K562 (cell line): ENCODE data around the gene HLA-B. TPM values are rescaled to one million over a fixed set of nuclear protein-coding genes. Genes with fewer than 3 reads are reported as not detected.

Source experiments
- BRF1 ChIP-seq: IDR thresholded peaks from 3 replicates; pipeline ENCODE4 v1.6.1; 2011; ENCODE audit warnings: borderline replicate concordance, mild to moderate bottlenecking; ENCODE audit not compliant: insufficient read length; ENCODE audit errors: extremely low read depth
- CCNT2 ChIP-seq: IDR thresholded peaks from 2 replicates; pipeline ENCODE4 v1.6.1; 2011; ENCODE audit warnings: borderline replicate concordance, low read depth, mild to moderate bottlenecking, moderate library complexity, mixed read lengths, low read length; ENCODE audit not compliant: insufficient read length; ENCODE audit errors: extremely low read depth
- GABPB2 ChIP-seq: fragments of 250-450 bp; sonication (Bioruptor Pico); conservative IDR thresholded peaks from 2 replicates; pipeline ENCODE4 v1.5.1; 2021; ENCODE audit warnings: mild to moderate bottlenecking
- JUNB ChIP-seq: fragments of 450-650 bp; formaldehyde crosslinking; conservative IDR thresholded peaks from 2 replicates; pipeline ENCODE4 v1.4.0; 2020; ENCODE audit warnings: mild to moderate bottlenecking
- MLLT1 ChIP-seq, 2 experiments: fragments of 450-650 bp; IDR thresholded peaks; 2 replicates each; pipeline ENCODE4 v1.6.1; 2016
- PTRF ChIP-seq: fragments of 450-650 bp; IDR thresholded peaks from 2 replicates; pipeline ENCODE4 v1.6.1; 2016; ENCODE audit warnings: mild to moderate bottlenecking, missing genetic modification characterization, missing compliant biosample characterization
- RBM22 ChIP-seq: fragments of 200-400 bp; formaldehyde crosslinking; IDR thresholded peaks from 2 replicates; pipeline ENCODE4 v1.6.1; 2018; ENCODE audit warnings: low read length, low read depth; ENCODE audit not compliant: poor library complexity, severe bottlenecking
- REST ChIP-seq, 2 experiments: fragments of 450-650 bp; formaldehyde crosslinking in 1 of 2; IDR thresholded peaks; 2 replicates each; pipeline versions ENCODE4 v1.4.0 to v1.6.1; 2014 to 2020; ENCODE audit warnings: mild to moderate bottlenecking in 2 of 2, borderline replicate concordance in 1 of 2, low read depth in 1 of 2
- TEAD2 ChIP-seq: fragments of 450-650 bp; IDR thresholded peaks from 2 replicates; pipeline ENCODE4 v1.6.1; 2016; ENCODE audit warnings: missing genetic modification characterization, control low read depth, missing compliant biosample characterization
- ZNF277 ChIP-seq: fragments of 250-450 bp; sonication (Bioruptor Pico); IDR thresholded peaks from 2 replicates; pipeline ENCODE4 v1.8.0; 2022; ENCODE audit warnings: inconsistent platforms, mild to moderate bottlenecking, moderate library complexity, borderline replicate concordance
- ZNF639 ChIP-seq, 2 experiments: fragments of 200-800 bp in 1 of 2; sonication (Bioruptor generic) in 1 of 2; sonication (generic) in 1 of 2; formaldehyde crosslinking in 1 of 2; IDR thresholded peaks in 1 of 2; conservative IDR thresholded peaks in 1 of 2; 2 replicates each; pipeline versions ENCODE4 v1.5.0 to v1.6.1; 2016 to 2020; ENCODE audit warnings: missing compliant biosample characterization in 1 of 2, missing genetic modification characterization in 1 of 2, missing genetic modification reagents in 1 of 2
- ZNF707 ChIP-seq: fragments of 250-450 bp; sonication (Bioruptor Pico); conservative IDR thresholded peaks from 2 replicates; pipeline ENCODE4 v1.8.0; 2022; ENCODE audit warnings: inconsistent platforms, mild to moderate bottlenecking, moderate library complexity
- polyA plus RNA-seq, 8 experiments: library from polyadenylated mRNA; depleted of rRNA in 4 of 8; stranded (reverse) in 5 of 8; unstranded in 3 of 8; fragments of >200 nt; fragmentation: Nextera tagmentation in 2 of 8; fragmentation: Illumina TruSeq in 1 of 8; extraction: Ambion mirVana in 2 of 8; extraction: Trizol in 1 of 8; gene quantifications; 2 replicates each; pipeline versions ENCODE4 v1.2.1 to v1.2.3, GENCODE V29; 2011 to 2014; ENCODE audit warnings: inconsistent platforms in 1 of 8, missing spikeins in 1 of 8
- total RNA-seq, 7 experiments: library from RNA; depleted of rRNA in 6 of 7; stranded (reverse); fragments of >200 nt in 6 of 7; fragmentation: Illumina TruSeq in 2 of 7; extraction: Trizol in 2 of 7; gene quantifications; 2 replicates each; pipeline versions ENCODE4 v1.2.1 to v1.2.3, GENCODE V29; 2011 to 2021; ENCODE audit warnings: low replicate concordance in 1 of 7

The HLA-B gene
- total and polyA plus RNA-seq, 9 of the 15 experiments (the other 6 are each of a cell fraction or from before 2014, with no cell fraction given) = 0.07 to 9.7 (median 0.65) TPM; not detected in 2

- TF ChIP-seq REST (IDR thresholded peaks at IDR 0.05; ENCODE audit: borderline replicate concordance) (peak; percentile 86), REST (CRISPR knock-in tag; IDR thresholded peaks at IDR 0.05; ENCODE audit: low read depth) (peak; percentile 61; the same call in 1 of the 2 replicates), ZNF277 (no peak), GABPB2 (CRISPR knock-in tag) (no peak), ZNF707 (no peak), MLLT1 (IDR thresholded peaks at IDR 0.05) (peak; percentile 77 to 89), JUNB (CRISPR knock-in tag) (no peak), TEAD2 (tag) (0 out of 2 replicates have a peak, but pooled peaks have one; percentile 39), CCNT2 (no peak), RBM22 (no peak), BRF1 (no peak), PTRF (no peak), ZNF639 (CRISPR knock-in tag; conservative IDR thresholded peaks at IDR 0.05 in 1 of 2, IDR thresholded peaks at IDR 0.05 in 1 of 2) (peak in 1 of 2 experiments; percentile 59; a peak in 1 of 4 replicates)
These were observed 42.8 kb upstream of the HLA-B start (continued) for GRCh38 chr6:31399589-31400466.
